GM19023 (cell line): Measurements from ENCODE around the gene CCK.

Experiments
- ATAC-seq: cut with Tn5 transposase; IDR thresholded peaks from one replicate; pipeline ENCODE4 v1.9.1; 2021; ENCODE audit warnings: mild to moderate bottlenecking, moderate library complexity; ENCODE audit not compliant: unreplicated experiment

Gene CCK

DNA sequence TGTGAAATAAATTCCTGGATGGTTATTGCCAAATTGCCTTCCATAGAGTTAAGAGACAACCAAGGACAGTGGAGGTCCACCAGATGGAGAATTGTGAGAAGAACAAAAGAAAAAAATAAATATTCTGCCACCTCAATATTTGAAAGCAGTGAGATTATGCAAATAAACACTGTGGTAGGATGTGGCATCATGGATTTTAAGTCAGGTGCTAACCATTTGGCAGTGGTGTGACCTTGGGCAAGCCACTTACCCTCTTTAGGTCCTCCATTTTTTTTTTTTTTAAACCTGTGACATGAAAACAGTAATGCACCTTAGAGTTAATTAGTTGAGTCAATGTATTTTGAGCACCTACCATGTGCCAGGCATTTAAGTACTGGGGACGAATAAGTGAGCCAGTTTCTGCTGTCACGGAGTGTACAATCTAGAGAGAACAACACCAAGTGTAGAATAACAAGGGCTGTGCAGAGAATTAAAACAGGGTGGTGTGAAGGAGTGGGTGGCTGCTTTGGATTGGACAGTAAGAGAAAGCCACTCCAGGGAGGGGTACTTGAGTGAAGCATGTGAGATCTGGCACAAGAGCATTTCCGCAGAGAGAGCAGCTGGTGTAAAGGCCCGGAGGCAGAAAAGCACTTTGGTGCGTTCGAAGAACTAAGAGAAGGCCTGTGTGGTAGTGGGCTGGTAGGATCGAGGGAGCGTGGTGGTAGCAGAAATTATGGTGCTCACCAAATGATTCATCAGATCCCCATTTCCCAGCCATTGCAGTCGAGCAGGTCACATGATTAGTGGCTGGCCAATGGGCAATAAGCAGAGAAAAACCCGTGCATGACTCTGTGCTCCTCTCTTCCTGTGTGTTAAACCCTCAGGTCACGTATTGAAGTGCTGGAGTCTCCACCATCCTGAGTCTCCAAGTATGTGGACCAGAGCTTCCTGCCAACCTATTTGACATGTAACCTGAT is 39.2 kb downstream of the CCK start:
- ATAC-seq = no peak

DNA sequence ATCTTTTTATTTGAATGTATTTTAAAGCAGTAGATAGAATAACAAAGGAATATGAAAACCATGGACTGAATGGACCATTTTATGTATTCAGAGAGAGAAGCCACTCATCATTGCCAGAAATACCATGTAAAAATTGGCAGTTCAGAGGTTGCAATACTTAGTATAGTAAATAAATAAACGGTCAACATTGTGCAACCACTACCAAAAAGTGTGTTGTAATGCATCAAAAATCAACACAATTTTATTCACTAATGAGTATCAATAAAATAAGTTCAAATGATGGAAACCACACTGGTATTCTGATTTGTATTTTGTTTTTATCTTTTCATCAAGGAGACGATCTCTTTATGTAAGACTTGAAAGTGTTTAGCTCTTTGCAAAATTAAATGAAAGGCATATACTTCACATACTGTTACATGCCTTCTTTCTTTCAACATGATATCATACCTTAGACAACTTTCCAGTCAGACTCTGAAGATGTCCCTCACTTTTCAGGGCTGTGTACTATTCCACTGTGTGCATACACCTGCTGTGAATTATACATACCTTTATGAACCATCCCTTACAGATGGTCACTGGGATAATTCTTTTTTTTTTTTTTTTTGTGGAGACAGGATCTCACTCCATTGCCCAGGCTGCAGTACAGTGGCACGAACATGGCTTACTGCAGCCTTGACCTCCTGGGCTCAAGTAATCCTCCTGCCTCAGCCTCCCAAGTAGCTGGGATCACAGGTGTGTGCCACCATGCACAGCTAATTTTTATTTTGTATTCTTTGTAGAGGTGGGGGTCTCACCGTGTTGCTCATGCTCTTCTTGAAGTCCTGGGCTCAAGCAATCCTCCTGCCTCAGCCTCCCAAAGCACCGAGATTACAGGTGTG is 40.3 kb downstream of the CCK start:
- no peak for ATAC-seq

DNA sequence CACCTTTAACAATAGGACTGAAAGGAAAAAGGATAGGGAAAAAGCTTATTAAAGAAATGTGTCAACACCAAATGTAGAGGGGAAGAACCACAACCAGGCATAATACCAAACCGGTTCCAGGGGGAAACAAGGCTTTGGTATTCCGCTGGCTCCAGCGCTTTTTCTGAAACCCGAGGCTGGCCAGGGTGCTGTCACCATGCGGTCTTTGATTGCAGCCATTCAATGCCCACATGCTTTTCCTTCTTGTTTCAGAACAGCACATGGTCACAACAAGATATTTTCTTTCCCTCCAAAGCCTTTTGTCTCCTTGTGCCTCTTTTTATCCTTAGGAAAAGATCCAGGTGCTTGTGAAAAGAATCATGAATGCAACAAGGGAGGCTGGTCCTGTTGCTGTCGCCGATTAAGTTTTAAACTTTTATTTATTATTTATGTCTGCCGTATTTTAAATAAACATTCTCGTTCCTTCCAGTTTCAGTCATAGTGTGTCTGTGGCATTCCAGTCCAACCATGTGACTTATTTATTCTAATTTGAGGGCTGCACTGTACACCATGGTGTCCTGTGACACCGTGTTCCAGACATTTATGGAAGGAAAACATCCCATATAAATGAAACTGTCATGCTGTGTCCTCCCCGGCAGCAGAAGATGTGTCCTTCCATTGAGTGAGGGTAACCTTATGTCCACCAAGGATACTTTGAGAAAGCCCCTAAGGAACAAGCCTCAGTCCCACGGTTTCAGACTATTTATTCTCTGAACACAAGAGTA is 41.1 kb downstream of the CCK start:
- no peak for ATAC-seq

DNA sequence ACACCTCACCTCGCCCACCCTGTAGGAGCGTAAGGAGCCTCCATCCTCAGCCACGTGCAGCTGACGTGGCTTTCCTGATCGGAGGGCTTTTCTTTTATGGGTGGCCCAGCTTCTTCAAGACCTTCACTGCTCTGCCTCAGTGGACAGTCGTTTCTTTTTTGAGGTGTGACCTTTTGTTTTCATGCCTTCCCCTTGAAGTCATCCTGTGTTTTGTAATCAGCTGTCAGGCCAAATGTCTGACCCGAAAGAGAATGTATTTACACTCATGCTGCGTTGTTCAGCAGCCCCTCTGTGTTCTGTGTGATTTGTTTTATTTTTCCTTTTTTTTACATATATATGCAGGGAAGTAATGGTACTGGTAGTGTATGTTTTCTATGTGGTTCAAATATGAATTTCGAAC is 41.8 kb downstream of the CCK start:
- no peak for ATAC-seq

GRCh38 chr3:42222942-42223693 is 42.9 kb downstream of the CCK start:
- no peak for ATAC-seq

DNA sequence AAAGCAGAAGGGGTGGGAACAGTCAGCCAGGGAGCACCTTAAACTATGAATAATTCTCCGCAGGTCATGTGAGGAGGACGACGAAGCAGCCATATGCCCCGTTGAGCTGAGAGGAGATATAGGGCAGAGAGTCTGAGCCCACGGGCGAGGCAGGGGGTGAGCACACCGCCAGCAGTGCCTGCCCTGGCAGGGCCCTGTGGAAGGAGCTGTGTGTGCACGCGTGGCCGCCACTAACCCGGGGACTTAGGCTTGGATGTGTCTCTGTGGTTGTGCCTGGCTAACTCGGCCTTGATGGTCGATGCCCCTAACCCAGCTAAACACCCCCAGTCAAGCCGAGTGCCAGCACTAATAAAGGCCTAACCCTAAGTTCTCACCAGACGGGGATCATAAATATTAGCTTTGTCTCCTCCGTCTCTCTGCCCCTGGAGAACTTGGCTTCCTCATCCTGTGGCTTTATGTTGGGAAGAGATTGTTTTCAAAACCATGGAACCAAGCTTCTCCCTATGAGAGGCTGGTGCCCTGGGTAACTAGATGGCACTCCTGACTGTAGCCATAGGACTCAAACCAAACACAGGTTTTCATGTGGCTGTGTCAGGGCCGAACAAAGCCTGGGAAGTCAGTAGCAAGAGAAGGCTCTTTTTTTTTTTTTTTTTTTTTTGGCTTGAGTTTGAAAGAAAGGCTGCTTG is 45.4 kb downstream of the CCK start:
- no peak for ATAC-seq

- ATAC-seq = no peak
Observed at GRCh38 chr3:42216931-42217333, 49.1 kb downstream of the CCK start.

GRCh38 chr3:42216302-42216701 is 49.7 kb downstream of the CCK start:
- peak; percentile 48 for ATAC-seq

- peak; percentile 58 for ATAC-seq
Observed at GRCh38 chr3:42214565-42215283, 51.3 kb downstream of the CCK start.

GRCh38 chr3:42214064-42214463 is 51.9 kb downstream of the CCK start:
- ATAC-seq = peak; percentile 45

DNA sequence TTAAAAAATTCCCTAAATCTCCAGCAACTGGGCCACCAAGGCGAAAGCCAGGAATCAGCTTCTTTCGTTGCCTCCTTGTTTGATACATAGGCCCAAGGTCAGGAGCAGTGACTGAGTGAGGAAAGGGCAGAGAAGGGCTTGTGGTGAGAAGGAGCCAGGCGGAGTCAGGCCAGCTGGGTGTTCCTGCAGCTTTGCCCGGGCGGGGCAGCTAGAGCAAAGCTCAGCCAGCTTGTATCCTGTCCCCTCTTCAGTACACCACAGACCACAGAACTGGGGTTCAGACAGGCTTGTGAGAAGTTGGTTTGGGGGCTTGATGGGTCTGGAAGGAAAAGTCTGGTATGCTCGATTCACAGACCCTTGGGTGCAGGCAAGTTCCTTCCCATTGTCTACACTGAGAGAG is 52.6 kb downstream of the CCK start:
- peak; percentile 35 for ATAC-seq

GRCh38 chr3:42210726-42211125 is 55.3 kb downstream of the CCK start:
- no peak for ATAC-seq

DNA sequence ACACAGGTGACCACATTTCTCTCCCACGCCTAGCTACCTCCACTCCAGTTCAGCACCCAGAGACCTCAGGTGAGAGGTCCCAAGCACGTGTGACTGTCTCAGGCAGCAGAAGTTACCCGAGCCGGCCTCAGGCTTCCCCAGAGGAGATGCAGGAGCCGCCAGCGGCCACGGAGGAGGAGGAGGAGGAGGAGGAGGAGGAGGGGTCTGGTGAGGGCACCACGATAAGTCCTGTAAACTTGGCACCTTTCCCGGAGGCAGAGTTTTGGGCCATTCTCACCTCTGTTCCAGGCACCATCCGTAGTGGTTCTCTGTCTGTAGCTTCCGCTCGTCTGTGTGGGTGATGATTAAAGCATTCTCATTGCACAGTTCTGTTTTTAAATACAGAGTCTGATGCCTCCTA is 56.1 kb downstream of the CCK start:
- no peak for ATAC-seq
